HG03064 (cell line): ENCODE data around the gene KSR2.

Source experiments
- ATAC-seq: cut with Tn5 transposase; IDR thresholded peaks from one replicate; pipeline ENCODE4 v1.9.1; 2021; ENCODE audit warnings: low read depth; ENCODE audit not compliant: unreplicated experiment

Gene KSR2

DNA sequence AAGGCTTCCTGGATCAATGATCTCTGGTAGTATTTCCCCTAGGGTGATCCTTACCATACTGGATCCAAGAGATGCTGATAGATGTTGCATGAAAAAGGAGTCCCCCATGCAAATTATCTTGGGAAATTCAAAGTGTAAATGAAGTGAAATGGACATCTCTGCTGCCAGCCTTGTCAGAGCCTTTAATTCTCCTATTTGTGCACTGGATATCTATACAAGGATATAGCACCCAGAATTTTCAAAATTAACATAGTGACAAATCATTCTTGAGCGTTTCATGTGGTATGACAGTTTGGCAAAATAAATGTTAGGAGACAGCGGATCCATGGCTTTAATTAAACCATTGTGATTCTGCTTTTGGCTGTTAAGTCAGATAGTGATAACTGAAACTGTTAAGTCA, 260.9 kb downstream of the KSR2 start:
- ATAC-seq, result no peak

DNA sequence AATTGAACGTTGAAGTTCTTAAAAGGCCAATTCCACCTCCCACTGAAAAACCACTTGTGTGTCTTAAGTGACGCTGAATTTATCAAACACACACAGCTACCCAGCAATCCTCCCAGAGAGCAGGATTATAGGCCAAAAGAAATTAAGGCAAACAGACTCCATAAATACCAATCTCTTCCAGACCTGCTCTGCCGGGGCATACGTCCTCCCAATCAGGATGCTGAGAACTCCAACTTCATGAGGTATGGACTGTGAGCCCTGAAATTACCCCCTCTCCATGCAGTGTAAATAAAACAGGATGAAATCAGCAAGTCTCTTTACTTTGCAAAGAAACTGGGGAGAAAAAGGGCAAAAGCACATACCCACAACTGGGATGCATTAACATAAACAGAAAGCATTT, 265.2 kb downstream of the KSR2 start:
- no peak for ATAC-seq

DNA sequence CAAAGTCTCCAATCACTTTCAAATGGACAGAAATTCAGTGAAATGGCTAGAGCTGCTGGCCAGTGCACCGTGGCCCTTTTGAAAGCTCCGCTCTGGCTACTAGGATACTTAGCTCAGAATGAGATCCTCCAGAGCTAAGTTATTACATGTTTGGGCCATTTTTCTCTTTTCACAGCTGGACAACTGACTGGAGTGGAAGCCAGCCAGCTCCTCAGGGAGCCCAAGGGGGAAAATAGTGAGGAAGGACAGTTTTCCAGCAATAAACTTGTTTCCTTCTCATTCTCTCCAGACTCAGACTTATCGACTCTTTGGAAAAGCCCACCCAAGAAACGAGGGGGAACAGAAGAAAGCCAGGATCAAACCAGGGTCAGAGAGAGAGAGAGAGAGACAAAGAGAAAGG, 266.0 kb downstream of the KSR2 start:
- no peak for ATAC-seq

DNA sequence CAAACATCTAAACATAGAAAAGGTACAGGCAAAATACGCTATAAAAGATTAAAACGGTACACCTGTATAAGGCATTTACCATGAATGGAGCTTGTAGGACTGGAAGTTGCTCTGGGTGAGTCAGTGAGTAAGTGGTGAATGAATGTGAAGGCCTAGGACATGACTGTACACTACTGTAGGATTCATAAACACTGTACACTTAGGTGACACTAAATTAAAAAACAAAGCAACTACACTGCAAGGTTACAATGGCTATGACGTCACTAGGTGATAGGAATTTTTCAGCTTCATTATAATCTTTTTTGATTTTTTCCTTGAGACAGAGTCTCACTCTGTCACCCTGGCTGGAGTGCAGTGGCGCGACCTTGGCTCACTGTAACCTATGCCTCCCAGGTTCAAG, 269.2 kb downstream of the KSR2 start:
- ATAC-seq, result no peak

DNA sequence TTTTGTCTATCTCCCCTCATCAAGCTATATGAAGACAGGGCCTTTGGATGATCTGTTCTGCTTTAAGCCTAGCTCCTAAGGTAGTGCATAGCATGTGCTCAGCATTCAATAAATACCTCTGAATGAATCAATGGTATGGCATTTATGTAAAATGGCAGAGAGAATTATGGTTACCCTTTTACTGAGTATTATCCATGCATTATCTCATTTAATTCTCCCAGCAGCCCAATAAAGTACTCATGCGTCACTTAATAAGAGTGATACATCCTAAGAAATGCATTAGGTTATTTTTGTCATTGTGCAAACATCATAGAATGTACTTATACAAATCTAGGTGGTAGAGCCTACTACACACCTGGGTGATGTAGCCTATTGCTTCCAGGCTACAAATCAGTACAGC, 269.7 kb downstream of the KSR2 start:
- ATAC-seq, result no peak

DNA sequence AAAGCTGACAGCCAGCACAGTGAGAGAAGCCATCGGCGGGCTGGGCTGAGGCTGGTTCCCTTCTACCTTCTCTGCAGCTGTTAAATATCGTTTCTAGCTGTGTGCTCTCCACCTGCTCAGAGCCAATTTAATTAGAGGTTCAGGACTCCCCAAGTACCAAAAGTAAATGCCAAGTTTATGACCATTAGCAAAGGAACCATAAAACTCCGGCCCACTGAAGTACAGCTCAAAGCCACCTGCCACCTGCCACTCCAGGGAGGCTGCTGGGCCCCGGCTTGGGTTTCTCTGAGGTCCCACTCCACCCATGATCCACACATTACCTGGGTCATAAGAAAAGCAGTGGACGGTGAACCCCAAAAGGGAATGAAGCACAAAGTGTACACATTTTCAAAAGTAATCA, 272.8 kb downstream of the KSR2 start:
- ATAC-seq, result no peak

DNA sequence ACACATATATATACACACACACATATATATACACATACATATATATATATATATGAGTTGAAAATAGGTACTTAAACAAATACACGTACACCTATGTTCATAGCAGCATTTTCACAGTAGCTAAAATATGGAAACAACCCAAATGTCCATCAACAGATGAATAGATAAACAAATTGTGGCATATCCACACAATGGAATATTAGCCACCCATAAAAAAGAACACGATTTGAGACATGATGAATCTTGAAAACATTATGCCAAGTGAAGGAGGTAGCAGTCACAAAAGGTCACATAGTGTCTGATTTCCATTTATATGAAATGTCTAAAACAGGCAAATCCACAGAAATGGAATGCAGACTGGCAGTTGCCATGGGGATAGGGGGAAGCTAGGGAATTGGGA, 276.3 kb downstream of the KSR2 start:
- no peak for ATAC-seq

DNA sequence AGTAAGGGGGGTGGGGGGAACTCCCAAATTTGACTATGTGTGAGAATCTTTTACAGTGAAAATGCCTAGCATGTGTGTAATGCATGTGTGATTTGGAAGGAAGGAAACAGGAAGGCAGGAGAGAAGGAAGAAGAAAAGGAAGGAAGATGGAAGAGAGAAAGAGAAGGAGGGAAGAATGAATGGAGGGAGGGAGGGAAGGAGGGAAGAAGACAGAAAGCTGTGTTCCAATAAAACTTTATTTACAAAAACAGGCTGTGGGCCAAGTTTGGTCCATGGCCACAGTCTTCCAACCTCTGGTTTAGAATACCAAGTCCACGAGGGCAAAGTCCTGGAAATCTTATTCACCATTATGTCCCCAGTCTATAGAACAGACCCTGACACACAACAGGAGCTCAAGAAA, 278.9 kb downstream of the KSR2 start:
- no peak for ATAC-seq

DNA sequence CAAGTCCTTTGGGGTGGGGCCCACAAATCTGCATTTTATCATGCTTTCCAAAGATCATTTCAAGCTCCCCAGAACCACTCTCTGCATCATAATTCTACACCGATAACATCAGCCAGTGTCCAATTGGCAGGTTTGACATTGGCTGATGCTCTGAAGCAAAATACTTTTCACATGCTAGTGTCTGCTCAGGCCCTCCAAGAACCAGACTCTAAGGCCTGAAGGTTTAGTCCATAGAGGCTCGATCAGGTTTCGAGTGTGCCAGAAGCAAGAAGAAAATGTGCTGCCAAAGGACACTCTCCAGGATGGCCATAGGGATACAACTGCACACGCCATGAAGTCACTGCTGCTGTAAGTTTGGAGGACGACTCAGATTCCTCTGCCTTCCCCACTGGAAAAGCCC, 280.3 kb downstream of the KSR2 start:
- no peak for ATAC-seq

DNA sequence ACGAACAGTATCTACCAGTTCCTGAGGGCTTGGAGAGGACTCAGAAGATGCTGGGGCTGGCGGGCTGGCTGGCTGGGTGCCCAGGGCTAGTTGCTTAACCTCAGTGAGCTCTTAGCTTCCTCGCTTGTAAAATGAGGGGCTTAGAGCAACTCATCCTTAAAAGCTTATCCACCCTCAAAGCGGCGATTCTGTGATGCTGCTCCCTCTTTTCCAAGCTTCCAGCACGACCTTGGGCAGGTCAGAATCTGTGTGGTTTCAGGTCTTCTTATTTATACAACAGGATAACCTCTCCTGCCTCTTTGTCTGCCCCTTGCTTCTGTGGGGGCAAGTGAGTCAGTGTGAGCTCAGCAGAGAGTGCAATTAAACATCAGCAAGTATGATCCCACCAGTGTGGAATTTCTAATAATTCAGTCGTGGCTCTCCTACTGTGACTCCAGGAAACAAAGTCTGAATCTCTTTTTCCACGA, 281.8 kb downstream of the KSR2 start:
- ATAC-seq, result no peak

DNA sequence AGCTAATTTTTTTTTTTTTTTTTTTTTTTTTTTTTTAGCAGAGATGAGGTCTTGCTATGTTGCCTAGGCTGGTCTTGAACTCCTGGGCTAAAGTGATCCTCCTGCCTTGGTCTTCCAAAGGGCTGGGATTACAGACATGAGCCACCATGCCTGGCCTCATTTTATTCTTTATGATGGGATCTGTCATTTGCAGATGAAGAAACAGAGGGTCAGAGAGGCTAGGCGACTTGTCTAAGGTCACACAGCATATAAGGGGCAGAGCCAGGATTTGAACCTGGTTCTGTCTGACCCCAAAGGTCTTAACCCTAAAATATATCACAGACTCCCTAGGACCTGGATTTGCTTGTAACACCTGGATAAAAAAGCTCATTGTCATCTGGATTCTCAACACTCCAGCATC, 282.6 kb downstream of the KSR2 start:
- no peak for ATAC-seq

DNA sequence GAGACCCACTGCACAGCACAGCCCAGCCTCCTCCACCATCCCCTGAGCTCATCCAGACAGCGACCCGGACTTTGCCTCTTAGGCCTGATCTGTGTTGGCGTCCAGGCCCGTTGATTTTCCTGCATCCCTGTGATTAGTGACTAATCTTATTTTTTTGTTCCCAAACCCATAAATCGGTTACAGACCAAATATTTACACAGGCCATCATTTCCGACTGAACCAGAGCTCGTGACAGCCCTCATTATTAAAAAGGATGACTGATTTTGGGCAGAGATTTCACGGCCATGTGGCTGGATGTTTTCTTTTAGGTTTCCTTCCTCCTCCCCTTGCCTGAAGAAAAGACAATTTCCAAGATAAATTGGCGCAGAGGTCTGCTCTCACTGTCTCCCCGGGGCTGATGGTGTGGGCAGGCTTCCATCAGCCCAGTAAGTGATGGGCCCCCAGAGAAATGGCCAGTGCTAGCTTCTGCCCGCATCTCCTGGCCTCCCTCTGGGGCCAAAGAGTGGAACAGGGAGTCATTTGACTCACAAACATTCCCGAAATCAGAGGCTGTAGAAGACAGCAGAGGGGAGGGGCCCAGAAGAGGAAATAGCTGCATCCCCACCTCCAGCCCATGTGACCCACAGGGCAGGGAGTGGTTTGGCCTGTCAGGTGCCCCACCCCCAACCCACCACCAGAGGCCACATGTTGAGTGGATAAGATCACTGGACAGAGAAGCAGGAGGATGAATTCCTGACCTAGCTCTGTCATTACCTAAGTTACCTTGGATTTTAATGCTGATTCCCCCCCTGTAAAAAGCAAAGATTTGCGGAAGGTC, 283.5 kb downstream of the KSR2 start:
- no peak for ATAC-seq

DNA sequence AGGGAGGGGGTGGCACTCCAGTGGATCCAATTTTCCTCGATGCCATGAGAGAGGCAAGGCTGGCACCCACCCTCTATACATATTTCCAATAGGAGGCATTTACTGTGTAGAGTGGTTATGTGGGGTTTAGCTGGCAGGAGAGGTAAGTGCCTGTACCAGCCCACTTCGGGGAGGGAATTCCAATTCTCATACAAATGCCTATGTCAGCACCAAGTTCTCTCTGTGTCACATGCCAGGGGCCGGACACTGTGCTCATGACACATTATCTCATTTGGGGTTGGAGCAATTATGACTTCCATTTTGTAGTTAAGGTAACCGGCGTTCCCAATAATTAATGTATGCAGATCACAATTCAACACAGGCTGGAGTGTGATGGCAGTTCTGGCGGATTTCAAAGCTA, 284.3 kb downstream of the KSR2 start:
- no peak for ATAC-seq

DNA sequence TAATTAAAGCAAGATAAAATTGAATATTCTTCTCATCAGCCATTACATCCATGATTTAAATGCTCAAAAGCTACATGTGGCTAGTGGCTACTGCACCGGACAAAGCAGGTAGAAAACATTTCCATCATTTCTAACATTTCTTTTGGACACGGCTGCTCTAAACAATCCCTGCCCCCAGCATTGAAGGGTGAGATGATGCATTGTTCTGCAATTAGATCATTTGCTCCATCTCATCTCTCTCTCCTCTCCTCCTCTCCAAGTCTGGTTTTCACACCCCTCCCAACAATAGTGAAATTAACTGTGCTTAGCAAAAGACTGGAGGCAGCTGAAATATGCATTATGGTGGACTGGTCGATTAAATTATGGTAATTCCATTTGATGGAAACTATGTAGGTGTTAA, 288.5 kb downstream of the KSR2 start:
- no peak for ATAC-seq

DNA sequence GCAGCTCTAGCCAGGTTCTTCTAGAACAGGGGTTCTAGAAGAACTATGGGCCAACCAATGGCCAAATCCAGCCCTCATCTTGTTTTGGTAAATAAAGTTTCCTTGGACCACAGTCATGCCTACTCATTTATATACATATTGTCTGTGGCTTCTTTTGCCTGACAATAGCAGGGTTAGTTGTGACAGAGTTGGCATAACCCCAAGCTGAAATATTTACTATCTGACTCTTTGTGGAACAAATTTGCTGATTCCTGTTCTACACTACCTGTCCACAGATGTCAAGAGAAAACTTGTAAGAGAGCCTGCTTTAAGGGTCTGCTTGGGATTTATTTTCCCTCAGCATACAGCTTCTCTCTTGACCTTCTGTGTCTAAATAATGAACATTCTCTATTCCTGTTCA, 289.0 kb downstream of the KSR2 start:
- no peak for ATAC-seq

DNA sequence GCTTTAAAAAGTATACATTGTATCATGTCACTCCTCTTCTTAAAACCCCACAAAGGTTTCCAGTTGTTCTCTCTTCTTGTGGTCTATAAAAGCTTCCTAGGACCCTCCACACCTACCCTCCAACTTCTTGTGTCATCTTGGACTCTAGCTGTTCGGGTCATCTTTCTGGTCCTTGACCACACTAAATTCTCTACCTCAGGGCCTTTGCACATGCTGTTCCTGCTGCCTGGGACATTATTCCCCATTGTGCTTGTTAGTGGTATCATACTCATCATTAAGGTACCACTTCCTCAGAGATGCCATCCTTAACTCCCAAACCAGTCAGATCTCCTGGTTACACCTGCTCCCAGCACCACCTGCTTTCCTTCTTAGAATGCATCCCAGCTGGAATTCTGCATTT, 294.0 kb downstream of the KSR2 start:
- no peak for ATAC-seq

DNA sequence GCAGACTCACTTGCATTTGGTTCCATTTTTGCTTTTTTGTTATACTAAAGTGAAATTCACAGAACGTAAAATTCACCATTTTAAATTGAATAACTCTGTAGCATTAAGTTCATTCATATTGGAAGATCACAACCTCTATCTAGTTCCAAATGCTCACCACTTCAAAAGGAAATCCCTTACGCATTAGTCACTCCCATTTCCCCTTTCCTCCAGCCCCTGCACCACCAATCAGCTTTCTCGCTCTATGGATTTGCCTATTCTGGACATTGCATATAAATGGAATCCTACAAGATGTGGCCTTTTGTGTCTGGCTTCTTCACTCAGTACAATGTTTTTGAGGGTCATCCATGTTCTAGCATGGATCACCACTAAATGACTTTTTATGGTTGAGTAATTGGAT, 294.5 kb downstream of the KSR2 start:
- no peak for ATAC-seq

DNA sequence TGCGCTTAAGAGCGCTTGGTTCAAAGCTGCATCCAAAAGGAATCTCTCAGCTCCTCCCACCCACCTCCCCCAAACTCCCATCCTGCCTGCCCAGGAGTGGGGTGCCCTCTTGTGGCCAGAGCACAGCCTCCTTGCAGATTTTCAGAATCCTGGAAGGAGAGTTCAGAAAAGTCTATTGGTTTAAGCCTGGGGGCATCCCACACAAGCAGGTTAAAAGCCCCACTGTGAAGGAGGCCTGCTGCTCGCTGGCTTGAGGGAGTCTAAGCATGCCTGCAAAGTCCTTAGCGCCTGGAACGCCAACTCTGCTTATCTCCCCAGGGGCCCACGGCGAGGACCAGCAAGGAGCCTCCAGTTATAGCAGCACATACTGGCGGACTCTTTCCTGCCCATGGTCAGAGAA, 297.1 kb downstream of the KSR2 start:
- ATAC-seq, result no peak

DNA sequence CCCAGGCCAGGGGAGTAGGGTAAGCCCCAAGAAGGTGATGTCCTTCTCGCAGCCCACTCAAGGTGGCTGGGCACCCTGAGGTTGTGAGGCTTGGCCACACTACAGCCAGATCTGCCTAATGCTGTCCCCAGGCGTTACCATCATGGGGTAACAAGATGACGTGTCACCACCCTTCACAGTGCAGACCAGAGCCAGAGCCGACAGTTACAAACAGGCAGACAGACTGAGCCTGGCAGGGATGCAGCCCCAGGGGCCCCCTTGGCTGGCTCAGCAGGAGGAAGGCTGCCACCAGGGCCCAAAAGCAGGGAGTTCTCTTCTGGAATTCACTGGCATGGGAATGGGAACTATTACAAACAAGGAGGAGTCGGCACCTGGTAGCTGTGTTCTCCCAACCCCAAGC, 304.6 kb downstream of the KSR2 start:
- no peak for ATAC-seq

DNA sequence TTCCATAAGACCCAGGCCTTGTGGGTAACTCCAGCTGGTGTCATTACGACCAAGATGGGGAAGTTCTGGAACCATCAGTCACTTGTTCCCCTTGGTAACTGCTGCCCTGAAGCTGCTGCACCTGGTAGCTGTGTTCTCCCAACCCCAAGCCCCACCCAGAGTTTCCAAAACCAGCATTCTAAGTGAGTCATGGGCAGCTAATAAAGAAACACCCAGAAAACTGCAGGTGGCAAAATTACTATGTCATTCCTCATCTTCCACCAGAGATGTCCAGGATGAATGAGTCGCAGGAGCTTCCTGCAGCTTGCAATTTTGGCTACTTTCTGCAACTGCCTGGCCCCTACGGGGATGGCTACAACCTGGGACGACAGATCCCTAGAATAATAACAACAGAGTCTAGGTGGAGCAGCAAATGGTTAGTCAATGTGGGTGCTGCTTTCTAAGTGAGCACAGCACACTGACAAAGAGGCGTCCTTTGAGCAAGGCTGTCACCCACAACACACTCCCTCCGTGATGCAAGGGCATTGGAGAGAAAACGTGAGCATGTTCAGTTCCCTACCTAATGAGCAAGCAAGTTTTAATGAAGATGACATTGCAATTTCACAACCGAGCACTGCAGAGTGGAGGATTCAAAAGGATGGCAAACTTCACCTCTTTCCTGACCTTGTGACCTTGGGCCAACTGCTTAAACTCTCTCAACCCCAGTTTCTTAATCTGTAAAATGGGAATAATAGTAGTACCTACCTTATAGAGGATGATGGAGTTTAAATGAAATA, 306.0 kb downstream of the KSR2 start:
- no peak for ATAC-seq

DNA sequence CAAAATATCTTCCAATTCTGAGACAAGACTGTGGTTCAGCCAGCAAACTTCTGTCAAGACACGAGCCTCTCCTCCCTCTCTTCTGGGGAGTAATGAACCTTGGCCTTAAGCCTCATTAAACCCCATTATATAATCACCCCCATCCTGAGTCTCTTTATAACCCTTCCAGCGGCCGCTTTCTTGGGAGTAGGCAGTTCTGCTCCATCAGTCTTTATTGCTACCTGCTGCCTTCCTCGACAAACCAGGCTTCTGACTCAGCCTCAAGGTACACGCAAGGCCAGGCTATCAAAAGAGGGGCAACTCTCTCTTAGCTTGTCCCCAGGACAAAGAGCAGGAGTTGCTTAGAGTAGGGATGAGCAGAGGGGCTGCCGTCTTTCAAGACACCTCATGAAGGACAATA, 306.6 kb downstream of the KSR2 start:
- ATAC-seq, result no peak

DNA sequence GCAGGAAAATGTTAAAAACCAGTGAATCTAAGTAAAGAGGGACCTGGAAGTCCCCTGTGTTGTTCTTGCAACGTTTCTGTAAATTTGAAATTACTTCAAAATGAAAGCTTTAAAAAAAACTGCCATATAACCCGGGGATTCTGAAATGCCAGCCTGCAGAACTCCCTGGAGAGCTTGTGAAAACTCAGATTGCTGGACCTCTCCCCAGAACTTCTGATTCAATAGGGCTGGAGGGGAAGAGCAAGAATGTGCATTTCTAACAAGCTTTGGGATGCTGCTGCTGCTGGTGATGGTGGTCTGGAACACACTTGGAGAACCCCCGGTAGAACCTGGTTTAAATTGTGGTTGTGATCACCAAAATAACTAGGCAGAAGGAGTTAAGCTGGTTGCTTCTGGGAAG, 307.3 kb downstream of the KSR2 start:
- ATAC-seq, result no peak
